Measurements from ENCODE around the gene SYNE3. TPM values are rescaled to one million over a fixed set of nuclear protein-coding genes. Genes with fewer than 3 reads are reported as not detected.

The SYNE3 gene
- total and polyA plus RNA-seq, 3 donors from 2014 or later: 8.3 to 38.9 (median 37.6) TPM

DNA sequence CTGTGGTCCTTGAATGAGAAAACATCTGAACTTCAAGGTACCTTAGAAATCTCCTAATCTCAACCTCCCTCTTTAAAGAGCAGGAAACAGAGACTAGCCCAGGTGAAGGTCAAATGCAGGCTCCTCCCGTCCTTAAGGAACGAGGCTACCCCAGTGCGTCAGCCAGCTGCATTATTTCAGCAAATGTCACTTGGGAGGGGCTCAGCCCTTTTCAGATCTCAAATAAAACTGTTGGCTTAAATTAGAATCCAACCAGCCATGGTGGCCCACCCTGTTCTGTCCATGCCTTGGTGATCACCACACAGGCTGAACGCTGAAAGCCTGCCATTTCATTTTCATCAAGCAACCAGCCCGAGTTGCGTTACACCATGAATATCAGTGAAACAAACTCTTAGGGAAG, 7.0 kb downstream of the SYNE3 start:
- H3K9me3 ChIP-seq: no peaks in the 10 kb centered on the region
- H3K4me3 ChIP-seq: no peak overlapping the region
- 73 to 86% methylated on average over 6 of the region's 6 CpGs for WGBS, 2 donors
- DNase-seq: no peak
- H3K27me3 ChIP-seq: no peaks in the 10 kb centered on the region
- intact Hi-C loops (cut with DNase I; ENCODE audit: low total_unique reads): no loop called here
- no peak overlapping the region for H3K27ac ChIP-seq
- no peak for TF ChIP-seq POLR2A (IDR thresholded peaks at IDR 0.05)
- TF ChIP-seq, protein P1, sequence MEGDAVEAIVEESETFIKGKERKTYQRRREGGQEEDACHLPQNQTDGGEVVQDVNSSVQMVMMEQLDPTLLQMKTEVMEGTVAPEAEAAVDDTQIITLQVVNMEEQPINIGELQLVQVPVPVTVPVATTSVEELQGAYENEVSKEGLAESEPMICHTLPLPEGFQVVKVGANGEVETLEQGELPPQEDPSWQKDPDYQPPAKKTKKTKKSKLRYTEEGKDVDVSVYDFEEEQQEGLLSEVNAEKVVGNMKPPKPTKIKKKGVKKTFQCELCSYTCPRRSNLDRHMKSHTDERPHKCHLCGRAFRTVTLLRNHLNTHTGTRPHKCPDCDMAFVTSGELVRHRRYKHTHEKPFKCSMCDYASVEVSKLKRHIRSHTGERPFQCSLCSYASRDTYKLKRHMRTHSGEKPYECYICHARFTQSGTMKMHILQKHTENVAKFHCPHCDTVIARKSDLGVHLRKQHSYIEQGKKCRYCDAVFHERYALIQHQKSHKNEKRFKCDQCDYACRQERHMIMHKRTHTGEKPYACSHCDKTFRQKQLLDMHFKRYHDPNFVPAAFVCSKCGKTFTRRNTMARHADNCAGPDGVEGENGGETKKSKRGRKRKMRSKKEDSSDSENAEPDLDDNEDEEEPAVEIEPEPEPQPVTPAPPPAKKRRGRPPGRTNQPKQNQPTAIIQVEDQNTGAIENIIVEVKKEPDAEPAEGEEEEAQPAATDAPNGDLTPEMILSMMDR (IDR thresholded peaks at IDR 0.05): no peak
- H3K4me1 ChIP-seq: peaks cover 31% of the 10 kb centered on the region
- no peaks in the 10 kb centered on the region for H3K36me3 ChIP-seq (ENCODE audit: low read depth, missing control alignments)

DNA sequence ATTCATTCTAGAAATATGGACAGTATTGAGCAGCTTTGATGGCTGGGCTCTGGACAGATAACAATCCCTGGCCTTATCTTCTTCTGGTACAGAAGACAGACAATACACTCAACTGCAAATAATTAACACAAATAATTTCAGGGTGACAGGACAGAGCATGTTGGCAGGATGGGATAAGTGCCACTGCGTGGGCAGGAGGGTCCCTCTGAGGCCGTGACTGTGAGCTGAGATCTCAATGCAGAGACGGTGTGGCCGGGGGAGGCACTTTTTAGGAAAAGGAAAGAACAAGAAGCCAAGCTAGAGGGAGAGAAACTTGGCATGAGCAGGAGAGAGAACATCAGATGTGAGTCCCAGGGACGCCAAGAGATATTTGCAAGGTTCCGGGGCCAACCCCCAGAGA, 8.1 kb downstream of the SYNE3 start:
- Histone ChIP-seq H3K36me3 (ENCODE audit: low read depth, missing control alignments) (no peaks in the 10 kb centered on the region), H3K4me1 (peaks cover 29% of the 10 kb centered on the region), H3K27me3 (no peaks in the 10 kb centered on the region), H3K9me3 (no peaks in the 10 kb centered on the region), H3K27ac (peak overlapping the region in 1 of 2 donors; percentile 22), H3K4me3 (no peak overlapping the region)
- DNase-seq: no peak
- intact Hi-C loops (cut with DNase I; ENCODE audit: low total_unique reads): no loop called here
- TF ChIP-seq, protein P1 (IDR thresholded peaks at IDR 0.05): no peak
- TF ChIP-seq POLR2A (IDR thresholded peaks at IDR 0.05): no peak
- 44 to 65% methylated on average over 6 of the region's 6 CpGs for WGBS, 2 donors

DNA sequence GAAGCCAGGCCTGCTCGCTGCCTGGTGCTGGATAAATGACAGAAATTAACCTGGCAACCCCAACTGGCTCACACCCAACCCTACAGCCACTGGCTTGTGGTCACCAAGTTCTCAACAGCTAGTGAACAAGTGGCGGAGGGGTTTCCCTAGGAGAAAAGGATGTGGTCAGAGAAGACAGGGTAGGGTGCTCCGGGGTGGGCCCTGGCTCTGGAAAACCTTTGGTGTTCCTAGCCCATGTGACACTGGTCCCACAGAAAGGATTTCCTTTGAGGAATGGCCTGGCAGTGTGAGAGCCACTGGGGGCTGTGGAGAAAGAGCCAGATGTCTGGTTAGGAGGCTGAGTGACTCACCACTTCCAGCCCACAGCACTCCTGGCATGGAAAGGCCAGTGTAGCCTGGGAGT, 8.7 kb downstream of the SYNE3 start:
- H3K4me3 ChIP-seq: no peak overlapping the region
- intact Hi-C loops (cut with DNase I; ENCODE audit: low total_unique reads): no loop called here
- no peaks in the 10 kb centered on the region for H3K36me3 ChIP-seq (ENCODE audit: low read depth, missing control alignments)
- 56 to 64% methylated on average over 3 of the region's 3 CpGs for WGBS, 2 donors
- H3K27ac ChIP-seq: peak overlapping the region in 1 of 2 donors; percentile 22
- no peak for TF ChIP-seq POLR2A (IDR thresholded peaks at IDR 0.05)
- TF ChIP-seq, protein P1 (IDR thresholded peaks at IDR 0.05): no peak
- DNase-seq: no peak
- H3K9me3 ChIP-seq: no peaks in the 10 kb centered on the region
- H3K27me3 ChIP-seq: no peaks in the 10 kb centered on the region
- peaks cover 29% of the 10 kb centered on the region for H3K4me1 ChIP-seq

DNA sequence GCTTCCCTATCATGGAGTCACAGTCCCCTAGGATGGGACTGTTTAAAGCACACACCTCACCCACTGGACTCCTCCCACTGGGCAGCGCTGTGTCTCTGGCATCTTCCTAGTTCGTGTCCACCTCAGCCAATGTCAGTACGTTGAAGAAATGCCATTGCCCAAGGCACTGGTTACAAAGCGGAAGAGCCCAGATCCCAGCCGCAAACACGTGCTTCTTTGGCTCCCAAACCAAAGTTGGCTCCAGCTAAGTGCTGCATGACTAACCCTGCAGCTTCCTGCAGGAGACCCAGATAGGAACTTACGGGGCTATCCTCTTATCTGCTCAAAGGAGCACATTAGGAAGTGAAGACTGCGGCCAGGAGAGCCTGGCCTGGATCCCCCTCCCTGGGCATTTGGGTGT, 9.3 kb downstream of the SYNE3 start:
- no peaks in the 10 kb centered on the region for H3K36me3 ChIP-seq (ENCODE audit: low read depth, missing control alignments)
- TF ChIP-seq, protein P1 (IDR thresholded peaks at IDR 0.05): no peak
- TF ChIP-seq POLR2A (IDR thresholded peaks at IDR 0.05): no peak
- no peaks in the 10 kb centered on the region for H3K9me3 ChIP-seq
- peaks cover 29% of the 10 kb centered on the region for H3K4me1 ChIP-seq
- WGBS, 2 donors: 37 to 51% methylated on average over 3 to 8 of the region's 8 CpGs
- DNase-seq: peak; percentile 63
- H3K27ac ChIP-seq: peak overlapping the region in 1 of 2 donors; percentile 22
- no peaks in the 10 kb centered on the region for H3K27me3 ChIP-seq
- no peak overlapping the region for H3K4me3 ChIP-seq
- intact Hi-C loops (cut with DNase I; ENCODE audit: low total_unique reads): no loop called here

DNA sequence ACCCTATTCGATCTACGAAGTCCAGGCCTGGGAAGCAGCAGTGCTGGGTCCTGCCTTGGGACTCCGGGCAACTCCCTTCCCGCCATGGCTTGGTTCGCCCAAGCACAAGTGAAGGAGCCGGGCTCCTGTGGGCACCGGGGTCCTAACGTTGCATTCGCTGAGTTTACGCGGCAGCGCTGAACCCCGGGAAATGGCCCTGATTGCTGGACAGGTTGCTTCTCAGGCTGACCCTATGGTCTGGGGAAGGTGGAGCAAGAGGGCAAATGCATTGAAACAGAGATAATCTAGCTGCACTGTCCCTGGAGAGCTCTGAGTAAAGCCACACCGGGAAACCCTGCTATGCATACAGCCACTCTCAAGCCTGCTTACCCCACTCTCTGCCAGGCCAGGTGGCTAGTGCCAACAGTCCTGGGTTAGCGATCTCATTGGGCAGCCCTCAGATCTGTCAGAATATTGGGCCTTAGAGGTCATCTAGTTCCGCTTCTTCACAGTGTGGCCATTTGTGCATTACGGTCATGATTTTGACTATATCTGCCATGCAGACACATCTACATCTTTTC, 11.3 kb downstream of the SYNE3 start:
- TF ChIP-seq, protein P1 (IDR thresholded peaks at IDR 0.05): no peak
- no peak for TF ChIP-seq POLR2A (IDR thresholded peaks at IDR 0.05)
- Histone ChIP-seq H3K27ac (no peak overlapping the region), H3K4me1 (peaks cover 46% of the 10 kb centered on the region), H3K9me3 (no peaks in the 10 kb centered on the region), H3K36me3 (ENCODE audit: low read depth, missing control alignments) (no peaks in the 10 kb centered on the region), H3K27me3 (no peaks in the 10 kb centered on the region), H3K4me3 (no peak overlapping the region)
- intact Hi-C loops (cut with DNase I; ENCODE audit: low total_unique reads): no loop called here
- 90 to 93% methylated on average over 17 of the region's 17 CpGs for WGBS, 2 donors
- DNase-seq: no peak
